Prostate gland (tissue), 2 donors: ENCODE data around the gene CDK14. TPM values are rescaled to one million over a fixed set of nuclear protein-coding genes. Genes with fewer than 3 reads are reported as not detected.

ENCODE experiments used
- DNase-seq: peaks from one replicate; pipeline ENCODE4 v3.0.0-alpha.2; 2019; ENCODE audit warnings: low spot score
- H3K27ac ChIP-seq, 2 donors: fragments of 200-600 bp; sonication (generic); 2 replicates each; pipeline ENCODE4 v1.5.1; 2017 to 2019
- H3K27me3 ChIP-seq: fragments of 200-600 bp; sonication (generic); replicated peaks from 2 replicates; pipeline ENCODE4 v1.5.1; 2019; ENCODE audit not compliant: insufficient read depth
- H3K36me3 ChIP-seq, 2 donors: fragments of 200-600 bp; sonication (generic); 1 replicate in 1 of 2; 2 replicates in 1 of 2; pipeline versions ENCODE4 v1.5.1 to v1.8.1; 2017 to 2019
- H3K4me1 ChIP-seq: fragments of 200-600 bp; sonication (generic); replicated peaks from 2 replicates; pipeline ENCODE4 v1.5.1; 2019
- H3K4me3 ChIP-seq, 2 donors: fragments of 200-600 bp; sonication (generic); 2 replicates each; pipeline ENCODE4 v1.5.1; 2017 to 2019
- H3K9me3 ChIP-seq: fragments of 200-600 bp; sonication (generic); 2 replicates; pipeline ENCODE4 v1.5.1; 2017
- CTCF ChIP-seq, 4 experiments: fragments of 200-600 bp in 2 of 4; fragments of 450-650 bp in 2 of 4; sonication (generic) in 2 of 4; IDR thresholded peaks; 1 replicate in 3 of 4; 2 replicates in 1 of 4; pipeline ENCODE4 v1.5.1; 2016 to 2019; ENCODE audit warnings: antibody characterized with exemption in 4 of 4, mild to moderate bottlenecking in 2 of 4, moderate library complexity in 2 of 4
- POLR2A ChIP-seq: fragments of 450-650 bp; IDR thresholded peaks from one replicate; pipeline ENCODE4 v1.6.1; 2016; ENCODE audit warnings: antibody characterized with exemption, mild to moderate bottlenecking
- POLR2AphosphoS5 ChIP-seq: sonication (generic); formaldehyde crosslinking; IDR thresholded peaks from one replicate; pipeline ENCODE4 v1.6.1; 2017; ENCODE audit warnings: antibody characterized with exemption
- WGBS: methylation state at CpG from one replicate; pipeline ENCODE4 v1.1.5; 2018; 5-methylcytosine and 5-hydroxymethylcytosine counted together
- intact Hi-C: fragments of 100-400 bp; cut with DNase I; formaldehyde crosslinking; loops from one replicate; pipeline ENCODE4 v1.14.2; 2022
- total RNA-seq, 2 donors: library from RNA; depleted of rRNA; stranded (reverse); fragments of >200 nt; gene quantifications; one replicate each; pipeline ENCODE4 v1.1.0, GENCODE V29; 2016

The CDK14 gene
- total RNA-seq, 2 donors from 2014 or later = 13.7 to 20.7 TPM

DNA sequence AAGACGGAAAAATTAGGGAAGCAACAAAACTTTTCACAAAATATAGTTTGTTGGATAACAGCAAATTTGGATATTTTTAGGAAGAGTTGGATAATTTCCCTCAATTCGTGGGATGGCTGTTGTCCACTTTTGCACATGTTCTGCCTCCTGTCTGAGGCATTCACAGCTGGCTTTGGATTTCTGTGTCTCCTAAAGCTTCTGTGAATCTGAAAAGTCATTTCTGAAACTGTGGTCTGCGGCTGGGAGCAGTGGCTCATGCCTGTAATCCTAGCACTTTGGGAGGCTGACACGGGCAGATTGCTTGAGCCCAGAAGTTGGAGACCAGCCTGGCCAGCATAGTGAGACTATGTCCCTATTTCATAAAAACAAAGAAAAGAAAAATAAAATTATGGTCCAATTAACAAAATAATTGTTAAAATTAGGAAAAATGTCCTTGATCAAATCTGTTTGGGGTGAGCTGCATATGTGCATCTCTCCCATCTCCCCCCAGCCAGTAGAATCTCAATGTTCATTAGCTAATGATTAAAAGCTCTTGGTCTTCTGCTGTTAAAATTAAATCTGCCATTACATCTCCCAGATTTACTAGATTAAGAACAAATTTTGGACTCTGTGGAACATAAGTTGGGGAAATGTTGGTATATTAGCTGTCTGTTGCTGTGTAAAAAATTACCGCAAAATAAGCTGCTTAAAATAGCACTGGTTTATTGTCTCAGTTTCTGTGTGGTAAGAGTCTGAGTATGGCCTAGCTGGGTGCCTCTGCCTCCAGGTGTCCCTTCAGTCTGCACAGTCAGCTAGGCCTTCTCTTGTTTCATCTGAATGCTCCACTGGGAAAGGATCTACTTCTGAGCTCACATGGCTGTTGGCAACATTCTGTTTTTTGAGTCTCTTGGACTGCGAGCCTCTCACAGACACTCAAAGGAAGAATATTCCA is 336.1 kb downstream of the CDK14 start:
- H3K4me3 ChIP-seq = no peak overlapping the region
- intact Hi-C loops = no loop called here
- H3K27me3 ChIP-seq = no peaks in the 10 kb centered on the region
- WGBS = 82% methylated on average over 6 of the region's 6 CpGs
- no peaks in the 10 kb centered on the region for H3K9me3 ChIP-seq
- no peaks in the 10 kb centered on the region for H3K36me3 ChIP-seq
- no peak for TF ChIP-seq CTCF (IDR thresholded peaks at IDR 0.05)
- no peak overlapping the region for H3K27ac ChIP-seq
- H3K4me1 ChIP-seq = no peaks in the 10 kb centered on the region
- no peak for DNase-seq

DNA sequence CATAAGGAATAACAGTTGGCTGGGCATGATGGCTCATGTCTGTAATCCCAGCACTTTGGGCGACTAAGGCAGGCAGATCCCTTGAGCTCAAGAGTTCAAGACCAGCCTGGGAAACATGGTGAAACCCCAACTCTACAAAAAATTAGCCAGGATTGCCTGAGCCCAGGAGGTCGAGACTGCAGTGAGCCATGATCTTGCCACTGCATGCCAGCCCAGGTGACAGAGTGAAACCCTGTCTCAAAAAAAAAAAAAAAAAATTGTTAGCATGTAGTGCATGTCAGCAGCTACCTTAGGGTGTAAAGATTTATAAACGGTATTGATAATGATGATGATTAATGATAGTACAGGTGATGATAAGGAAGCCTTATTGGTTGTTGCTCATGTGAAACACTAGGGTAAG is 336.9 kb downstream of the CDK14 start:
- Histone ChIP-seq H3K4me1 (no peaks in the 10 kb centered on the region), H3K36me3 (no peaks in the 10 kb centered on the region), H3K9me3 (no peaks in the 10 kb centered on the region), H3K27me3 (no peaks in the 10 kb centered on the region), H3K27ac (no peak overlapping the region), H3K4me3 (no peak overlapping the region)
- TF ChIP-seq CTCF (IDR thresholded peaks at IDR 0.05) (no peak), POLR2AphosphoS5 (no peak), POLR2A (no peak)
- no peak for DNase-seq
- 93% methylated on average over 3 of the region's 3 CpGs for WGBS
- intact Hi-C loops = no loop called here

GRCh38 chr7:90933984-90934383 is 337.9 kb downstream of the CDK14 start:
- Histone ChIP-seq H3K27ac (no peak overlapping the region), H3K27me3 (no peaks in the 10 kb centered on the region), H3K36me3 (no peaks in the 10 kb centered on the region), H3K4me1 (no peaks in the 10 kb centered on the region), H3K9me3 (no peaks in the 10 kb centered on the region), H3K4me3 (no peak overlapping the region)
- intact Hi-C loops = no loop called here
- 94% methylated on average over 5 of the region's 5 CpGs for WGBS
- TF ChIP-seq POLR2AphosphoS5 = no peak
- TF ChIP-seq POLR2A = no peak
- TF ChIP-seq CTCF (IDR thresholded peaks at IDR 0.05) = no peak
- no peak for DNase-seq

DNA sequence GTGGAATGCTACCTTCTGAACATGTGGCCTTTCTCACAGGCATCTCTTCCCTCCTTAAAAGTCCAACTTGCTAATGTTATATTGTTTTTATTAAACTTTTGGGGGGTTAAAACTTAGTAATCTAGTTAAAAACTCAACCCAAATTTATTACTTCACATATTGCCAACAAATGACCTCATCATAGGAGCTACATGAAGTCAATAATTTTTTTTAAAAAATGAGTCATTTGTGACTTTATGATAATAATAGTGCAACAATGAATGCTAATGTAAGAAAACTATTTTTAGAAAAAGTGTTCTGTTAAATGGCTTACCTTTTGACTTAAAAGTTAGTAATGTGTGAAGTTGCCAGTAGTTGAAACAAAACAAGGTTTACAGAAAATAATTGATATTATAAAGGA is 342.2 kb downstream of the CDK14 start:
- Histone ChIP-seq H3K9me3 (no peaks in the 10 kb centered on the region), H3K27ac (no peak overlapping the region), H3K36me3 (no peaks in the 10 kb centered on the region), H3K4me1 (no peaks in the 10 kb centered on the region), H3K4me3 (no peak overlapping the region), H3K27me3 (no peaks in the 10 kb centered on the region)
- no peak for DNase-seq
- intact Hi-C loops = no loop called here
- TF ChIP-seq POLR2AphosphoS5 = no peak
- TF ChIP-seq POLR2A = no peak
- TF ChIP-seq CTCF (IDR thresholded peaks at IDR 0.05) = no peak

DNA sequence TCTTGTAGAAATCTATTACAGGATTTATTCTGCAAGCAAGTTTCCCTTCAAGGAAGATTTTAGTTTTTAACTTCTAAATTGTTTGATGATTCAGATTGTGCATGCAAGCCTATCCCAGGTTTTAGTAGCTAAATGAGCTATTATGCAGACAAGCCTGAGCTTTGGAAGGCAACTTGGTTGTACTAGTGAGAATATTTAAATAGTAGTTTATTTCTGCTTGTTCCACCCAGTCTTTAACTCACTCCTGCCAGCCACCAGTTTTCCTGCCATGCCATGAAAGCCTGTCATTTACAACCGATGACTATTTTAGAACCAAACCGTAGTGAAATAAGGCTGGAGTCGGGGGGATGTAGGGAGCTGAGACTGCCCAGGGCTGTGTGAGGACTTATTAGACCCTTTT is 343.5 kb downstream of the CDK14 start:
- 90% methylated on average over 3 of the region's 3 CpGs for WGBS
- Histone ChIP-seq H3K36me3 (no peaks in the 10 kb centered on the region), H3K4me1 (no peaks in the 10 kb centered on the region), H3K9me3 (no peaks in the 10 kb centered on the region), H3K27me3 (no peaks in the 10 kb centered on the region), H3K27ac (no peak overlapping the region), H3K4me3 (no peak overlapping the region)
- intact Hi-C loops = no loop called here
- no peak for DNase-seq
- TF ChIP-seq POLR2A = no peak
- TF ChIP-seq CTCF (IDR thresholded peaks at IDR 0.05) = no peak
- TF ChIP-seq POLR2AphosphoS5 = no peak
